Jurkat, Clone E6-1 (cell line): ENCODE results near the gene FNTB.
A peak's percentile ranks its signal among the peaks of the same experiment; 100 is the strongest.

Source experiments
- DNase-seq: peaks from one replicate; pipeline ENCODE4 v3.0.0-alpha.2; 2011; ENCODE audit warnings: low read depth, low spot score
- H3K4me3 ChIP-seq: 2 replicates; pipeline ENCODE4 v1.5.1; 2011; ENCODE audit warnings: mild to moderate bottlenecking, low read length, control low read depth, moderate library complexity

Gene FNTB

DNA sequence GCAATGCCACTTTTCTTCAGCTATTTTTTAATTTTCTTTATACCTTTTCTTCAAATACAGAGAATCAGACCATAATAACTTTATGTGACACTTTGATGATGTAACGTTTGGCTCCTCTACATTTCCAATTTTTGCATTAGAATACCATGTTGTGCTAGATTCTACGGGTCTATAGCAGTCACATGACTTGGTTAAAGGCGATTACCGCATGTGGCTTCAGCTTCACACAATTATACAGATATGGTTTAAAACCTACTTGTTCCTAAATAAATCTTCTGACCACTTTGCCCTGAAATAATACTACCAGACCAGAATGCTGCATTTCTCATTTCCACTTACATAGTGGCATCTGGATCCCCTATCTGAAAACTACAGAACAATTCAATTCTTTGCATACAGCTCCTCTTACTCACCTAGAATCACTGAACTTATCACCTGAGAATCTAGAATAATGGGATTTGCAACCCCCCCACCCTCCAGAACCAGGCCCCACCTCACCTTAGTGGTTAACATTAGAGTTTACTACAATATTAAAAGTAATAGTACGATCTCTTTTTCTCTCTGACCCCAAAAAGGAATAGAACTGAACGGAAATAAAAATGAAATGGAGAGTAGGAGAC is 114.3 kb downstream of the FNTB start:
- peak; percentile 23 for DNase-seq
- H3K4me3 ChIP-seq = peak overlapping the region; percentile 76

- peak overlapping the region; percentile 76 for H3K4me3 ChIP-seq
- peak; percentile 26 for DNase-seq
These were observed 115.1 kb downstream of the FNTB start for GRCh38 chr14:65101631-65102440.

DNA sequence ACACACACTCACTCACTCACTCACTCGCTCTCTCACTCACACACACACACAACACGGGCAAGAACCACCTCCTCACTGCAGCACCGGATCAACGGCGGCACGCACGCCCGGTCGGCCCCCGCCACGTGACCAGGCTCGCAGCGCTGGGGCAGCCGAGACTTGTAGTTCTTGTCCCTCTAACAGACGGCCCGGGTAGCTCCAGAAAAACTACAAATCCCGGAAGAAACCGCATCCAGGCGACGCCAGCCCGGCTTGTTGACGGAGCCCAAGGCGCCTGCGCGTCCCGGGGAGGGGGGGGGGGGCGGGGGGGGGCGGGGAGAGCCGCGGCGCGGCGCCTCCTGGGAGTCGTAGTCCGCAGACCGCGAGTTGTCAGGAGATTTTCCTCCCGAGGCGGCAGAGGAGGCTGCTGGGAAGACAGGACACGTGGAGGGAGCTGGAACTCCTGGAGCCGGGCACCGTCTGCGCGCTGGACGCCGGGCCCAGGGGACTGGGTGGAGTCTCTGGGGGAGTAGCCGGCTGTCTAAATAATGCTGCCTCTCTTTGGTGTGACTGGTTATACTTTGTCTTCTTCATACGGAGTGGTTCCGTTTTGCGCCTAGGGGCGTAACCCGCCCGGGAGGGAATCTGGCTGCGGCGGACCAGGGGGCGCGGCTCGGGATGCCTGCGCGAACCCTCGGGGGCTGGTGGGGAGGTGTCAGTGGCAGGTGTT is 115.9 kb downstream of the FNTB start, which contains the start of gene MAX:
Gene MAX (minus strand): TSS at position 77 of the 709 bp plus-strand sequence. CDS start 178 bp downstream, outside the sequence.
- peak; percentile 98 for DNase-seq
- H3K4me3 ChIP-seq = peak within 1 kb of the TSS; percentile 76

DNA sequence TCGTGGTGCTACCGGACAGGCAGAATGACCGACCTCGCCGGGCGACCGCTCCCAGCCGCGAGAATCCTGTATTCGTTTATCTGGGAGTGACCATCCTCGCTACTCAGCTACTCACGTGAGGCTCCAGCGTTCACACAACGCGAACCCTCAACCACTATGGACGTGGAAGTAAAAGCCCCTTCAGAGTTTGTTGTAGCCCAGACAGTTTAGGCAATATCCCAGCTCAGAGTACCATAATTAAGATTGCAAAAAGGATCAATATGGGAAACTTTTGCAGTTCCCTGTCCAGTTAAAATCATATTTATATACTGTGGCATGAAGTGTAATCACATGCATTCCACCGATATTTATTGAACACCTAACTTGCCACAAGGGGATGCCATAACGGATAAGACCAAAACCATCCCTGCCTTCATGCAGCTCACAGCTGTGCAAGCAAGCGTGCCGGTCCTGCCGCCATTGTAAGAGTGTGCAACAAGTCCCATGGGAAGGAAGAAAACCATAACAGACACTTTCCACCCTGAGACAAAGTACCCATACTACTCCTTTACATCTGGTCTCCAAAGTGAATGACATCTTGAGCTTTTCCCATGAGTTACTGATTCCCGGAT is 116.6 kb downstream of the FNTB start:
- peak overlapping the region; percentile 76 for H3K4me3 ChIP-seq
- peak; percentile 38 for DNase-seq

DNA sequence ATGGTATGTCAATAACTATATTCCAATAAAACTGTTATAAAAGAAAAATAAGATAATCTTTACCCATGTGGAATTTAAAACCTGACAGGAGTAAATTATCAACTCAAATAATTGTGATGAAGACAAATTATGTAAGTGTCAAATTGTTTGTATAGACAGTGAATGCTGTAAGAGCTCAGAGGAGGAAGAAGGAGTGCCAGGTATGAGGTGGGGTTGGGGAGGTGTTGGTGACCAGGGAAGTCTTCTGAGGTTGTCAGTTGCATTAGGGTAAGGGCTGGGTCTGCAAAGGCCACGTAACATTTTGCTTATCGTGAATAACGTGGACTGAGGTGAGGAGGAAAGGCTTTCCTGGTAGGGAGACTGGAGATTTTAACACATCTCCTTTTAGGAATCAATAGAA is 118.1 kb downstream of the FNTB start:
- H3K4me3 ChIP-seq = no peak overlapping the region
- DNase-seq = no peak

DNA sequence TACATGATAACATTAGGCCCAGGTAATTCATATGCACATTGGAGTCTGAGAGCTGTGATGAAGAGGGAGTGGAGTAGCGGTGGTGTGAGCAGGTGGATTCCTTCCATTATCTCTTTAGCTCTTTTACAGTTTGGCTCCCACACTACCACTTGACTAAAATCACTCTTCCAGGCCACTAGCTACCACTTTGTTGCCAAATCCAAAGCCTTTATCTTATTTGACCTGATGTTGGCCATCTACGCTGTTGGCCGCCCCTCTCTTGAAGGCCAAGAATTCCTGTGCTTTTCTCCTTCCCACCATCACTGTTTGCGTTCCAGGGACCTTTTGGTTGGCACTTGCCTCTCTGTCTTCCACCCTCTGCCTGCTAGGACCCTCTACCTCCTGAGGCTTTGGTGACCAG is 119.6 kb downstream of the FNTB start:
- H3K4me3 ChIP-seq = no peak overlapping the region
- DNase-seq = no peak

DNA sequence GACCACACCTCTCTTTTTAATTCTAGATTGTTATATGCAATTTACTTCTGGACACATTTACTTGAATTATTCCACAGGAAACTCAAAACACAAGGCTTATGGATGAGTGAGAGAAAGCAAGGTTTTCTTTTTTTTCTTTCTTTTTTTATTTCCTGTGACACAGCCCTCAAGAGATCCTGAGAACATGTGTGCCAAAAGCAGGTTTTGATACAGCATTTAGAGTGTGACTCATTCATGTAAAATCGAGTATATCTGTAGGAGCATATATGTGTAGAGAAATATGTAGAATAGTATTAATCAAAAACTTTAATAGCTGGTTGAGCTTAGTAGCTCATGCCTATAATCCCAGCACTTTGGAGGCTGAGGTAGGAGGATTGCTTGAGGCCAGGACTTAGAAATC is 120.0 kb downstream of the FNTB start:
- H3K4me3 ChIP-seq = no peak overlapping the region
- no peak for DNase-seq

DNA sequence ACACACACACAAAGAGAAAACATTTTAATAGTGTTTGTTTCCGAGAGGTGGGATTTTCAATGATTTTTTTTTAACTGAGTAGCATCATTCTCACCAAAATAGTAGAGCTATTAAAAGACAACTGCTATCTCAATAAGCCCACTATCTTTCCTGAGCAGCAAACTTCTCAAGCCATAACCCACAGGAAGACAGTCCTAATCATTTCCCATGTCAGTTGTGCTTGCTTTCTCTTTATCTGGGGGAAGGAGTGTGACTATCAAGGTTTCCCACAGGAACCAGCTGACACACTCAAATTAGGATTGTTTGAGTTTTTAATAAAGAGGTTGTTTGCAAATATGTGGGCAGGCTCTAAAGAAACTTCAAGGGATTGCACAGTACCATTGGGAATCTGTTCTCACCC is 120.5 kb downstream of the FNTB start:
- no peak overlapping the region for H3K4me3 ChIP-seq
- DNase-seq = peak; percentile 36

GRCh38 chr14:65109357-65109756 is 122.7 kb downstream of the FNTB start:
- no peak for DNase-seq
- H3K4me3 ChIP-seq = no peak overlapping the region

- no peak overlapping the region for H3K4me3 ChIP-seq
- no peak for DNase-seq
These were observed 123.8 kb downstream of the FNTB start for GRCh38 chr14:65110525-65110924.
